IMR-90 (cell line): ENCODE measurements around the gene SPEG. TPM values are rescaled to one million over a fixed set of nuclear protein-coding genes. Genes with fewer than 3 reads are reported as not detected.

Experiments
- ATAC-seq: fragments of 200-7000 bp; cut with Tn5 transposase; 2 replicates; pipeline ENCODE4 v1.9.1; 2020; ENCODE audit warnings: low read depth, mild to moderate bottlenecking, moderate library complexity
- BruUV-seq: library from RNA; stranded (reverse); fragments of 400-500 nt; replicated peaks from 2 replicates; lab custom pipeline; 2021; lab: Mats Ljungman, UMichigan
- CTCF ChIA-PET: fragments of 300-600 bp; formaldehyde crosslinking; extraction: SDS; loops from one replicate; lab custom pipeline; 2021; ENCODE audit warnings: antibody characterized with exemption; lab: Yijun Ruan, JAX
- POLR2A ChIA-PET: fragments of 300-600 bp; sonication (Branson Sonifier 250); formaldehyde crosslinking; loops from one replicate; lab custom pipeline; 2022; ENCODE audit warnings: antibody characterized with exemption; ENCODE audit not compliant: unreplicated experiment; lab: Charles Lee
- DNase-seq: peaks from one replicate; pipeline ENCODE4 v3.0.0; 2013
- H2AFZ ChIP-seq: replicated peaks from 2 replicates; pipeline ENCODE3; 2013; ENCODE audit warnings: low read length, mild to moderate bottlenecking; ENCODE audit not compliant: poor library complexity
- H2AK5ac ChIP-seq: 2 replicates; pipeline ENCODE4 v1.6.1; 2013; ENCODE audit warnings: low read depth, low read length, inconsistent platforms
- H2AK9ac ChIP-seq: replicated peaks from 2 replicates; pipeline ENCODE3; 2013; ENCODE audit warnings: mild to moderate bottlenecking, low read depth, low read length, moderate library complexity; ENCODE audit not compliant: poor library complexity
- H2BK120ac ChIP-seq: 2 replicates; pipeline ENCODE4 v1.6.1; 2013; ENCODE audit warnings: low read depth, low read length, inconsistent platforms
- H2BK15ac ChIP-seq: 3 replicates; pipeline ENCODE4 v1.6.1; 2013; ENCODE audit warnings: low read depth, low read length, inconsistent platforms
- H2BK20ac ChIP-seq: 2 replicates; pipeline ENCODE4 v1.6.1; 2013; ENCODE audit warnings: low read depth, mild to moderate bottlenecking, inconsistent platforms, low read length, moderate library complexity
- H2BK5ac ChIP-seq: 2 replicates; pipeline ENCODE4 v1.6.1; 2013; ENCODE audit warnings: mild to moderate bottlenecking, low read depth, low read length, inconsistent platforms; ENCODE audit not compliant: poor library complexity, severe bottlenecking
- H3K14ac ChIP-seq: replicated peaks from 2 replicates; pipeline ENCODE4 v1.6.1; 2013; ENCODE audit warnings: low read depth, low read length, inconsistent platforms
- H3K18ac ChIP-seq: 2 replicates; pipeline ENCODE4 v1.6.1; 2013; ENCODE audit warnings: low read depth, low read length, control low read depth
- H3K23ac ChIP-seq: 2 replicates; pipeline ENCODE4 v1.6.1; 2013; ENCODE audit warnings: low read depth, low read length, inconsistent platforms
- H3K27ac ChIP-seq: 2 replicates; pipeline ENCODE4 v1.5.1; 2013; ENCODE audit warnings: mild to moderate bottlenecking, control low read depth, low read length; ENCODE audit not compliant: insufficient read depth
- H3K27me3 ChIP-seq: 2 replicates; pipeline ENCODE4 v1.6.1; 2013; ENCODE audit warnings: low read length; ENCODE audit not compliant: control insufficient read depth, insufficient read depth
- H3K36me3 ChIP-seq: 2 replicates; pipeline ENCODE4 v1.6.1; 2013; ENCODE audit warnings: low read length, mixed read lengths; ENCODE audit not compliant: control insufficient read depth, insufficient read depth
- H3K4ac ChIP-seq: 2 replicates; pipeline ENCODE4 v1.6.1; 2013; ENCODE audit warnings: low read depth, low read length, inconsistent platforms
- H3K4me1 ChIP-seq: 2 replicates; pipeline ENCODE4 v1.6.1; 2013; ENCODE audit warnings: low read length, mixed read lengths; ENCODE audit not compliant: control insufficient read depth, insufficient read depth
- H3K4me2 ChIP-seq: 2 replicates; pipeline ENCODE4 v1.6.1; 2013; ENCODE audit warnings: low read depth, mild to moderate bottlenecking, control low read depth, low read length, moderate library complexity
- H3K4me3 ChIP-seq: 2 replicates; pipeline ENCODE4 v1.5.1; 2013; ENCODE audit warnings: low read depth, mild to moderate bottlenecking, control low read depth, low read length, moderate library complexity; ENCODE audit not compliant: insufficient read depth
- H3K56ac ChIP-seq: 2 replicates; pipeline ENCODE4 v1.6.1; 2013; ENCODE audit warnings: low read length, inconsistent platforms; ENCODE audit not compliant: insufficient read depth; ENCODE audit errors: extremely low read depth
- H3K79me1 ChIP-seq, 2 experiments: 2 replicates each; pipeline ENCODE4 v1.6.1; 2013; ENCODE audit warnings: low read length in 2 of 2, inconsistent platforms in 1 of 2, low read depth in 1 of 2
- H3K9ac ChIP-seq: 2 replicates; pipeline ENCODE4 v1.6.1; 2013; ENCODE audit warnings: low read depth, low read length, control low read depth
- H3K9me1 ChIP-seq: 2 replicates; pipeline ENCODE4 v1.6.1; 2013; ENCODE audit warnings: low read length, inconsistent platforms; ENCODE audit not compliant: insufficient read depth
- H3K9me3 ChIP-seq: 2 replicates; pipeline ENCODE4 v1.6.1; 2013; ENCODE audit warnings: low read length; ENCODE audit not compliant: control insufficient read depth, insufficient read depth
- H4K20me1 ChIP-seq: 2 replicates; pipeline ENCODE4 v1.6.1; 2013; ENCODE audit warnings: low read length, inconsistent platforms; ENCODE audit not compliant: insufficient read depth
- H4K5ac ChIP-seq: 2 replicates; pipeline ENCODE4 v1.6.1; 2013; ENCODE audit warnings: mild to moderate bottlenecking, low read depth, low read length, control low read depth
- H4K8ac ChIP-seq, 2 experiments: 2 replicates each; pipeline ENCODE4 v1.6.1; 2013; ENCODE audit warnings: low read depth in 2 of 2, low read length in 2 of 2, control low read depth in 1 of 2, inconsistent platforms in 1 of 2
- H4K91ac ChIP-seq: 2 replicates; pipeline ENCODE4 v1.6.1; 2013; ENCODE audit warnings: low read depth, low read length, inconsistent platforms; ENCODE audit not compliant: insufficient read depth
- BHLHE40 ChIP-seq: fragments of 150-350 bp; IDR thresholded peaks from 2 replicates; pipeline ENCODE4 v1.6.1; 2016; ENCODE audit warnings: mild to moderate bottlenecking, low read depth, low read length
- CHD1 ChIP-seq: IDR thresholded peaks from 2 replicates; pipeline ENCODE4 v1.6.1; 2012; ENCODE audit warnings: low read depth, low read length, improper control_type of control experiment
- FOS ChIP-seq: fragments of 150-350 bp; IDR thresholded peaks from 2 replicates; pipeline ENCODE4 v1.6.1; 2016; ENCODE audit warnings: low read depth, low read length
- MAFK ChIP-seq: IDR thresholded peaks from 2 replicates; pipeline ENCODE4 v1.6.1; 2012; ENCODE audit warnings: low read depth, low read length, improper control_type of control experiment
- MAZ ChIP-seq: IDR thresholded peaks from 2 replicates; pipeline ENCODE4 v1.6.1; 2012; ENCODE audit warnings: low read depth, mild to moderate bottlenecking, low read length, improper control_type of control experiment, moderate library complexity, borderline replicate concordance
- NFE2L2 ChIP-seq: fragments of 150-350 bp; IDR thresholded peaks from 2 replicates; pipeline ENCODE4 v1.6.1; 2016; ENCODE audit warnings: low read depth, mild to moderate bottlenecking, low read length
- RFX5 ChIP-seq: IDR thresholded peaks from 2 replicates; pipeline ENCODE4 v1.8.0; 2012; ENCODE audit warnings: low read depth, mild to moderate bottlenecking, low read length, moderate library complexity
- WGBS, 2 experiments: methylation state at CpG; one replicate each; pipeline versions ENCODE4 v1.1.5 to v1.1.7; 2013; ENCODE audit warnings: missing lambda C conversion rate in 2 of 2; ENCODE audit not compliant: insufficient read length in 1 of 2; ENCODE audit errors: extremely low coverage in 2 of 2; 5-methylcytosine and 5-hydroxymethylcytosine counted together
- dilution Hi-C: fragments of 300-500 bp; cut with HindIII; formaldehyde crosslinking; loops from one replicate; pipeline ENCODE4 v1.14.3; 2018; ENCODE audit warnings: low sequenced_read_pairs; ENCODE audit not compliant: unreplicated experiment
- in situ Hi-C: fragments of 300-500 bp; cut with MboI; formaldehyde crosslinking; loops from 3 replicates; pipeline ENCODE4 v1.14.3; 2019; ENCODE audit warnings: low sequenced_read_pairs, inconsistent platforms, mixed read lengths
- intact Hi-C: fragments of 100-400 bp; cut with micrococcal nuclease; formaldehyde crosslinking; loops from 2 replicates; pipeline ENCODE4 v1.10.0; 2022
- polyA plus RNA-seq, 3 experiments: library from polyadenylated mRNA; depleted of rRNA; stranded (reverse); fragments of >200 nt; gene quantifications; 2 replicates each; pipeline ENCODE4 v1.2.3, GENCODE V29; 2012; ENCODE audit warnings: low replicate concordance in 1 of 3
- total RNA-seq: library from RNA; depleted of rRNA; stranded (reverse); fragments of >200 nt; gene quantifications from 2 replicates; pipeline ENCODE4 v1.2.3, GENCODE V29; 2012
- TF ChIP-seq, protein P1 (sequence below): fragments of 150-350 bp; IDR thresholded peaks from 2 replicates; pipeline ENCODE4 v1.6.1; 2017; ENCODE audit warnings: mild to moderate bottlenecking, antibody characterized with exemption, low read length, low read depth

SPEG gene
- total and polyA plus RNA-seq, 2 of the 4 experiments (the other 2 are of a cell fraction): 6.8 to 81.6 TPM

DNA sequence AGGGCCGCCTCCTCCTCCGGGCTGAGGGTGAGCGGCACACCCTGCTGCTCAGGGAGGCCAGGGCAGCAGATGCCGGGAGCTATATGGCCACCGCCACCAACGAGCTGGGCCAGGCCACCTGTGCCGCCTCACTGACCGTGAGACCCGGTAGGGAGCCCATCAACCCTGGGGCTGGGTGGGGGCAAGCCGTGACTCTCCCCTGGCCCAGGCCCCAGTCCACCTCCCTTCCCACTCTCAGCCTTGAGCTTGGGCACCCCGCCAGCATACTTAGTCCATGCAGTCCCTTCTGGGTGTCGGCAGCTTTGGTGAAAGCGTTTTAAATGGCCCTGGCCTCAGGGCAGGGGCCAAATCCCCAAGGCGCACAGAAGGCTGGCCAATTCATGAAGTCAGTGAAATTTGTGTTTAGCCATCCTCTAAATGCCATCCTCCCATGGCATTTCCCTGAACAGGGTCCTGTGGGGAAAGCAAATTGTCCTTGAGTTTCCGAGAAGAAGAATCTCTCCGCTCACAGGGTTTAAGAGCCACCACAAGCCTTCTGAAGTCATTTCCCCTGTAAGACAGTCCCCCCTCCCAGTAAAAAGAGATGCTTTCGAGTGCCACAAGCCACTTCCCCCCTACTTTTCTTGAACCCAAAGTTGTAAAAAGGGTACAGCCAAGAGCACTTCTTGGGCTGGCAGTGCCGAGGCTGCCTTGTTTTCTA is 17.2 kb downstream of the SPEG start (continued):
- TF ChIP-seq CHD1 (no peak), NFE2L2 (no peak)

DNA sequence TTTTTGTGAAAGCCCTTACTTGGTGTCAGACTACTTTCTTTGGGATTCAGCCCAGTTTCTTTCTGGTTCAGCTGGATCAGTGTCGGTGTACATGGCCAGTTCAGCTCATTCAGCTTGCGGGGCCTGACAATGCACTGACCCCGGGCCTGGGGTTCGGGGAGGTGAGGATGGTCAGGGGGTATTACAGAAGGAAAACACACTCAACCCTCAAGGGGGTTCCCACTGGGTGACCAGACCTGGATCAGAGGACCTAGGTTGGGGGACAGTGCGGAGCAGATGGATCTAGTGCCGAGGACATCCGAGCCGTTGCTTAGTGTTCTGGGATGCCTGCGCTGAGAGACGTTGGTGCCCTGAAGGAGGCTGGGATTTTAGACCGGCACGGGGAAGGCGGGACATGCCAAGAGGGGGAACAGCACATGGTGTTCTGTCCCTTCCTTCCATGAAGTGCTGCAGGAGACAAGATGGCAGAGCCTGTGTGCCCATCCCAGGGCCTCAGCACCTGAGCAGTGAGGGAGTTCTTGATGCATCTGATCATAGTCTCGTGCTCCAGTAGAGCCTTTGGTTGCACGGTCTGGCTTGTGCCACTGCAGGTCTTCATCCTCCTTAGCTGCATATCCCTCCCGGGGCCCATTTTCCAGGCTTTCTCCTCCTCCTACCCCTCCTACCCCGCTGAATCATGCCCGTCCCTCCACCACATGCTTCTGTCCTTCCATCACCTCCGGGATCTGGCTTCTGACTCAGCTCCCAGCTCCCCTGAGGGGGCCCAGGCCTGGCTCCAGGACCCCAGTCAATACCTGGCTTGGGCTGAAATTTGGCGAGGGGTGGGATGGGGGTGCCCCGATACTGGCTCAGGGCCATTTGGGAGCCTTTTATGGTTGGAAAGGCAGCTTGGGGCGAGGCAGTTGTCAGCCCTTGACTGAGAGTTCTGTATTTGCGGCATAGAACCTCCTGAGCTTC is 18.0 kb downstream of the SPEG start:
- intact Hi-C loops: loop anchor here (2.0 kb wide), 1 partner anchor 50 kb away; no protein-coding TSS in a partner anchor
- peaks cover 12 to 37% of the 10 kb centered on the region in 2 experiments for H3K79me1 ChIP-seq
- H3K36me3 ChIP-seq: peaks cover 38% of the 10 kb centered on the region
- POLR2A ChIA-PET: interaction anchor here (1.4 to 1.6 kb wide), 2 partner anchors 10 to 46 kb away, joined by 3 to 6 read pairs; partner anchors contain the start of gene GMPPA
- H2BK120ac ChIP-seq: peak overlapping the region; percentile 99
- H4K20me1 ChIP-seq: no peaks in the 10 kb centered on the region
- H4K8ac ChIP-seq: peak overlapping the region; percentile 97 to 98
- DNase-seq (peak; percentile 95), ATAC-seq (peak; percentile 84)
- H2BK15ac ChIP-seq: peak overlapping the region; percentile 99
- H3K4me1 ChIP-seq: peaks cover 27% of the 10 kb centered on the region
- H3K18ac ChIP-seq: peak overlapping the region; percentile 96
- H3K9me1 ChIP-seq: peaks cover 29% of the 10 kb centered on the region
- H3K27me3 ChIP-seq: no peaks in the 10 kb centered on the region
- CTCF ChIA-PET: interaction anchor here (0.7 to 1.4 kb wide), 3 partner anchors 43 to 57 kb away, joined by 3 to 6 read pairs (median 5); a partner anchor contains a TSS
- H2AK5ac ChIP-seq: peak overlapping the region; percentile 100
- peak overlapping the region; percentile 96 for H3K27ac ChIP-seq
- peak overlapping the region; percentile 83 for H2AFZ ChIP-seq
- H3K14ac ChIP-seq: peak overlapping the region; percentile 100
- peak overlapping the region; percentile 100 for H3K4ac ChIP-seq
- H3K9me3 ChIP-seq: no peaks in the 10 kb centered on the region
- no peak overlapping the region for H3K4me3 ChIP-seq
- TF ChIP-seq FOS (peak; percentile 90), MAZ (peak; percentile 98), RFX5 (no peak), BHLHE40 (no peak), NFE2L2 (peak; percentile 78; the same call in 1 of the 2 replicates), MAFK (peak; percentile 24; the same call in 1 of the 2 replicates)
- TF ChIP-seq, protein P1, sequence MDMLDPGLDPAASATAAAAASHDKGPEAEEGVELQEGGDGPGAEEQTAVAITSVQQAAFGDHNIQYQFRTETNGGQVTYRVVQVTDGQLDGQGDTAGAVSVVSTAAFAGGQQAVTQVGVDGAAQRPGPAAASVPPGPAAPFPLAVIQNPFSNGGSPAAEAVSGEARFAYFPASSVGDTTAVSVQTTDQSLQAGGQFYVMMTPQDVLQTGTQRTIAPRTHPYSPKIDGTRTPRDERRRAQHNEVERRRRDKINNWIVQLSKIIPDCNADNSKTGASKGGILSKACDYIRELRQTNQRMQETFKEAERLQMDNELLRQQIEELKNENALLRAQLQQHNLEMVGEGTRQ: peak; percentile 5; the same call in 1 of the 2 replicates
- H4K91ac ChIP-seq: peak overlapping the region; percentile 100
- in situ Hi-C loops: no loop called here
- H3K4me2 ChIP-seq: peak overlapping the region; percentile 59
- WGBS, 2 experiments: 35% methylated on average over 7 of the region's 23 CpGs; no CpG with 5 or more reads in 1 of the 2 experiments
- dilution Hi-C loops: no loop called here
- H3K56ac ChIP-seq: peak overlapping the region; percentile 98
- H2AK9ac ChIP-seq: peak overlapping the region; percentile 94
- BruUV-seq: no TSS peak
- peak overlapping the region; percentile 98 for H2BK5ac ChIP-seq
- peak overlapping the region; percentile 96 for H4K5ac ChIP-seq
- peak overlapping the region; percentile 100 for H3K23ac ChIP-seq
- H2BK20ac ChIP-seq: peak overlapping the region; percentile 97
- H3K9ac ChIP-seq: peak overlapping the region; percentile 83
